Mucosa of descending colon (tissue), 3 donors: ENCODE data around the gene SPTLC2. TPM values are rescaled to one million over a fixed set of nuclear protein-coding genes. Genes with fewer than 3 reads are reported as not detected.

ENCODE experiments used
- ATAC-seq: fragments of 200-7000 bp; cut with Tn5 transposase; one replicate; pipeline ENCODE4 v1.9.1; 2020; ENCODE audit warnings: mild to moderate bottlenecking, moderate library complexity
- DNase-seq, 3 donors: peaks; one replicate each; pipeline ENCODE4 v3.0.0-alpha.2; 2020
- H3K36me3 ChIP-seq: fragments of 200-600 bp; one replicate; pipeline ENCODE4 v1.8.0; 2021; ENCODE audit warnings: low read depth, mild to moderate bottlenecking
- H3K4me1 ChIP-seq: fragments of 200-600 bp; one replicate; pipeline ENCODE4 v1.8.0; 2021; ENCODE audit warnings: low read depth, mild to moderate bottlenecking
- H3K4me3 ChIP-seq: fragments of 200-600 bp; one replicate; pipeline ENCODE4 v1.8.0; 2021; ENCODE audit warnings: mild to moderate bottlenecking
- H3K9me3 ChIP-seq: fragments of 200-600 bp; one replicate; pipeline ENCODE4 v1.8.0; 2021; ENCODE audit warnings: mild to moderate bottlenecking
- intact Hi-C, 2 donors: fragments of 100-400 bp; cut with DNase I in 1 of 2; cut with micrococcal nuclease in 1 of 2; formaldehyde crosslinking; loops; one replicate each; pipeline versions ENCODE4 v1.11.0 to v1.11.1; 2022; cut with DNase I, micrococcal nuclease
- total RNA-seq, 3 donors: library from RNA; stranded (reverse); fragmentation: NEBNext Ultra II Directional in 2 of 3; extraction: Animal tissue kit (Norgen Biotek cat#: 25700) in 2 of 3; gene quantifications; one replicate each; pipeline versions ENCODE4 v1.2.1 to v1.2.4, GENCODE V29; 2021 to 2023
- TF ChIP-seq, protein P1 (sequence below): fragments of 200-600 bp; IDR thresholded peaks from one replicate; pipeline ENCODE4 v1.8.0; 2022; ENCODE audit warnings: antibody characterized with exemption, mild to moderate bottlenecking
- donor health status: DM: no; HTN: no; CAD: no; lungs with moderate emphysema.
- donor health status: DM: no; HTN: no; CAD: no.
- donor health status: DM: no; HTN: yes; CAD: no.

SPTLC2 gene
- total RNA-seq, 3 donors from 2014 or later = 43.2 to 67.1 (median 58.6) TPM

GRCh38 chr14:77574446-77575115 lies 41.9 kb downstream of the SPTLC2 start:
- TF ChIP-seq, protein P1, sequence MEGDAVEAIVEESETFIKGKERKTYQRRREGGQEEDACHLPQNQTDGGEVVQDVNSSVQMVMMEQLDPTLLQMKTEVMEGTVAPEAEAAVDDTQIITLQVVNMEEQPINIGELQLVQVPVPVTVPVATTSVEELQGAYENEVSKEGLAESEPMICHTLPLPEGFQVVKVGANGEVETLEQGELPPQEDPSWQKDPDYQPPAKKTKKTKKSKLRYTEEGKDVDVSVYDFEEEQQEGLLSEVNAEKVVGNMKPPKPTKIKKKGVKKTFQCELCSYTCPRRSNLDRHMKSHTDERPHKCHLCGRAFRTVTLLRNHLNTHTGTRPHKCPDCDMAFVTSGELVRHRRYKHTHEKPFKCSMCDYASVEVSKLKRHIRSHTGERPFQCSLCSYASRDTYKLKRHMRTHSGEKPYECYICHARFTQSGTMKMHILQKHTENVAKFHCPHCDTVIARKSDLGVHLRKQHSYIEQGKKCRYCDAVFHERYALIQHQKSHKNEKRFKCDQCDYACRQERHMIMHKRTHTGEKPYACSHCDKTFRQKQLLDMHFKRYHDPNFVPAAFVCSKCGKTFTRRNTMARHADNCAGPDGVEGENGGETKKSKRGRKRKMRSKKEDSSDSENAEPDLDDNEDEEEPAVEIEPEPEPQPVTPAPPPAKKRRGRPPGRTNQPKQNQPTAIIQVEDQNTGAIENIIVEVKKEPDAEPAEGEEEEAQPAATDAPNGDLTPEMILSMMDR = no peak
- intact Hi-C loops = no loop called here
- no peaks in the 10 kb centered on the region for H3K9me3 ChIP-seq
- ATAC-seq (no peak), DNase-seq (no peak)
- no peak overlapping the region for H3K4me3 ChIP-seq
- H3K4me1 ChIP-seq = no peaks in the 10 kb centered on the region
- H3K36me3 ChIP-seq = no peaks in the 10 kb centered on the region

GRCh38 chr14:77573964-77574363 lies 42.5 kb downstream of the SPTLC2 start:
- ATAC-seq (no peak), DNase-seq (no peak)
- no peak overlapping the region for H3K4me3 ChIP-seq
- intact Hi-C loops = no loop called here
- TF ChIP-seq, protein P1 = no peak
- H3K36me3 ChIP-seq = no peaks in the 10 kb centered on the region
- no peaks in the 10 kb centered on the region for H3K4me1 ChIP-seq
- H3K9me3 ChIP-seq = no peaks in the 10 kb centered on the region

- H3K4me1 ChIP-seq = no peaks in the 10 kb centered on the region
- no peak for ATAC-seq
- TF ChIP-seq, protein P1 = no peak
- H3K9me3 ChIP-seq = no peaks in the 10 kb centered on the region
- intact Hi-C loops = no loop called here
- no peak overlapping the region for H3K4me3 ChIP-seq
- DNase-seq = no peak
- no peaks in the 10 kb centered on the region for H3K36me3 ChIP-seq
Measured at GRCh38 chr14:77570706-77571268, 45.6 kb downstream of the SPTLC2 start.

- intact Hi-C loops = no loop called here
- Histone ChIP-seq H3K4me3 (no peak overlapping the region), H3K9me3 (no peaks in the 10 kb centered on the region), H3K36me3 (no peaks in the 10 kb centered on the region), H3K4me1 (no peaks in the 10 kb centered on the region)
- DNase-seq (no peak), ATAC-seq (no peak)
- TF ChIP-seq, protein P1 = no peak
Measured at GRCh38 chr14:77565994-77566305, 50.5 kb downstream of the SPTLC2 start.

GRCh38 chr14:77565289-77565993 lies 51.0 kb downstream of the SPTLC2 start:
- no peak overlapping the region for H3K4me3 ChIP-seq
- DNase-seq (no peak), ATAC-seq (peak; percentile 34)
- intact Hi-C loops = no loop called here
- H3K9me3 ChIP-seq = no peaks in the 10 kb centered on the region
- H3K4me1 ChIP-seq = no peaks in the 10 kb centered on the region
- TF ChIP-seq, protein P1 = no peak
- no peaks in the 10 kb centered on the region for H3K36me3 ChIP-seq
